D341Med (cell line): Measurements from ENCODE around the gene SLC4A4.

Source experiments
- DNase-seq: peaks from one replicate; pipeline ENCODE4 v3.0.0; 2012; ENCODE audit warnings: low spot score

Gene SLC4A4

DNA sequence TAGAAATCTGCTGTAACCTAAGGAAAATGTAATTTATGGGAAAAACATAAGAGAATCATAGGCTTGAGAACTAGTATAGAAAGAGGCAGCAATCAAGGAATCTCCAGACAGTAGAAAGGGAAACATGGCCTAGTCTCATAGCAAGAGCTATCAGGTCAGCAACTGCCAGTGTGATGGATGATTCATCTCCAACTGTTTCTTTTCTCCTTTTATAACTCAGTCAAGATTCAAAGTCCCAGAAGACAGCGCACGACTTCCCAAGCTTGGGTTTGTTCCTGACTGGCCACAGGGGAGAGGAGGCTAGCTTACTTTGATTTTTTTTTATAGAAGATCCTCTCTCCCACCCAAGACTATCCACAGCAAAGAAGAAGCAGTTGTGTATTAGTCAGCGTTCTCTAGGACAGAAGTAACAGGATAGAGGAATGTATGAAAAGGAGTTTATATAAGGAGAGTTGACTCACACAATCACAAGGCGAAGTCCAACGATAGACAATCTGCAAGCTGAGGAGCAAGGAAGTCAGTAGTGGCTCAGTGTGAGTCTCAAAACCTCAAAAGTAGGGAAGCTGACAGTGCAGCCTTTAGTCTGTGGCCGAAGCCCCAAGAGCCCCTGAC, 263.6 kb downstream of the SLC4A4 start:
- DNase-seq = no peak

GRCh38 chr4:71604785-71605184, 266.0 kb downstream of the SLC4A4 start:
- no peak for DNase-seq

- no peak for DNase-seq
Observed at GRCh38 chr4:71607109-71607508, 268.3 kb downstream of the SLC4A4 start.

- DNase-seq = no peak
Observed at GRCh38 chr4:71607780-71608677, 269.2 kb downstream of the SLC4A4 start.

DNA sequence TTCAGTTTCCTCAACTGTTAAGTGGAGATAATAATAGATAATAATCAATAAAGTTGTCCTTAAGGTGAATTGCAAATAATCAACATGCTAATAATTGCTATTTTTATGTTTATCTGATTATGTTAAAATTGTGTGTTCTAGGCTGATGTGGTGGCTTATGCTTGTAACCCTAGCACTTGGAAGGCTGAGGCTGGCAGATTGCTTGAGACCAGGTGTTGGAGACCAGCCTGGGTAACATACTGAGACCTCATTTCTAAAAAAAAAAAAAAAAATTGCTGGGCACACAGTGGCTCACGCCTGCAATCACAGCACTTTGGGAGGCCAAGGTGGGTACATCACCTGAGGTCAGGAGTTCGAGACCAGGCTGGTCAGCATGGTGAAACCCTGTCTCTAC, 269.9 kb downstream of the SLC4A4 start:
- DNase-seq = no peak

DNA sequence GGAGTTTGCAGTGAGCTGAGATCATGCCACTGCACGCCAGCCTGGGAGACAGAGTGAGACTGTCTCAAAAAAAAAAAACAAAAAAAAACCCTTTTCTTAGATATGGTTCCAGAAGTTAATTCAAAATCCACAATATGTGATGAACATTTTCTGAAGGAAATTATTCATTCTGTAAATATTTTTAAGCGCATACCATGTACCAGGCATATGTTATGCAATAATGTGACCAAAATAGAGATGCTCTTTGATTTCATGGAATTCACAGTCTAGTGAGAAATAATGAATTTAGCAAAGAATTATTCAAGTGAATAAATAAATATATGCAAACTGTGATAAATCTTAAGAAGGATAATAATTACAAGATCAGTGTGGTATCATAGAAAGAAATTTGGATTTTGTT, 270.3 kb downstream of the SLC4A4 start:
- DNase-seq = no peak

GRCh38 chr4:71609651-71610050, 270.8 kb downstream of the SLC4A4 start:
- no peak for DNase-seq

DNA sequence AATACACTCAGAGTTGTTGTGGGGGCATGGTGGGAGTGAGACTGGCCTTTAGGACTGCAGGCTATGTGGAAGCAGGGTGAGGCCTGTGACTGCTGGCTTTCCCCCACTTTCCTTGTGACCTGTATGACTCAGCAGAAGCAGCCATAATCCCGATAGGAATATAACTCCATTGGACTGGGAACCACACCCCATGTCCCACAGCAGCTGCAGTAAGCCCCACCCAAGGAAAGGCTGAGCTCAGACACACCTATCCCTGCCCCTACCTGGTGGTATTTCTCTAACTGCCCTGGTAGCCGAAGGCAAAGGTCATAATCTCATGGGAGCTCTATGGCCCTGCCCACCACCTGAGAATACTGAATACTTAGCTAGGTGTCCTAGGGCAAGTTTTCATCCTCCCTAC, 275.8 kb downstream of the SLC4A4 start:
- no peak for DNase-seq

DNA sequence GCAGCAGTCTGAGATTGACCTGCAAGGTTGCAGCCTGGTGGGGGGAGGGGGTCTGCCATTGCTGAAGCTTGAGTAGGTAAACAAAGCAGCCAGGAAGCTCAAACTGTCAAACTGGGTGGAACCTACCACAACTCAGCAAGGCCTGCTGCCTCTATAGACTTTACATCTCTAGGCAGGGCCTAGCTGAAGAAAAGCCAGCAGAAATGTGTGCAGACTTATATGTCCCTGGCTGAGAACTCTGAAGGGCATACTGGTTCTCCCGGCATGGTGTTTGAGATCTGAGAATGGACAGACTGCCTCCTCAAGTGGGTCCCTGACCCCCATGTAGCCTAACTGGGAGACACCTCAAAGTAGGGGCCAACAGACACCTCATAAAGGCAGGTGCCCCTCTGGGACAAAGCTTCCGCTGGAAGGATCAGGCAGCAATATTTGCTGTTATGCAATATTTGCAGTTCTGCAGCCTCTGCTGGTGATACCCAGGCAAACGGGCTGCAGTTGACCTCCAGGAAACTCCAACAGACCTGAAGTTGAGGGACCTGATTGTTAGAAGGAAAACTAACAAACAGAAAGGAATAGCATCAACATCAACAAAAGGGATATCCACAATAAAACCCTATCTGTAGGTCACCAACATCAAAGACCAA, 277.5 kb downstream of the SLC4A4 start:
- DNase-seq = no peak
